ENCODE measurements around the gene CFHR5.
"Not testable (repeated sequence)": the region's sequence is repeated elsewhere in the genome, so short reads cannot be mapped to it uniquely, and the experiment has no call there.

Gene CFHR5

GRCh38 chr1:197021716-197022115 lies 44.4 kb downstream of the CFHR5 start:
- no peak for DNase-seq (ENCODE audit: low spot score)

GRCh38 chr1:197024460-197024859 lies 47.1 kb downstream of the CFHR5 start:
- DNase-seq (ENCODE audit: low spot score) = no peak

- DNase-seq (ENCODE audit: low spot score) = no peak
Observed at GRCh38 chr1:197027359-197027758, 50.0 kb downstream of the CFHR5 start.

DNA sequence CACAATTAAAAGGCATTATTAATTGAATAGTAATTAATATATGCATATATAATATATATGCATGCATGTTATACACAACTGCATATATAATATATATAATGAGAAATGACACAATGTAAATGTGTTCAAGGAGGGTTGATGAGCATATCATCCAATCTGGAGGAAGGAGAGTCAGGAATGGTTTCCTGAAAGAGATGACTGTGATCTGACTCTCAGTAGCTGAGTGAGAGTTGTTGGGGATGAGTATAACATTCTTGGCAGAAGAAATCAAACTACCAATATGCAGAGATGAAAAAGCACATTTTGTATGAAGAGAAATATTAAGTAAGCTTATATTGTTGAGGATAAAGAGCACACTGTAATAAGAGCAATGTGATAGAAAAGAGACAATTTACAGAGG lies 52.4 kb downstream of the CFHR5 start:
- no peak for DNase-seq (ENCODE audit: low spot score)

- DNase-seq (ENCODE audit: low spot score) = not testable (repeated sequence)
Observed at GRCh38 chr1:197034631-197035339, 57.4 kb downstream of the CFHR5 start.

DNA sequence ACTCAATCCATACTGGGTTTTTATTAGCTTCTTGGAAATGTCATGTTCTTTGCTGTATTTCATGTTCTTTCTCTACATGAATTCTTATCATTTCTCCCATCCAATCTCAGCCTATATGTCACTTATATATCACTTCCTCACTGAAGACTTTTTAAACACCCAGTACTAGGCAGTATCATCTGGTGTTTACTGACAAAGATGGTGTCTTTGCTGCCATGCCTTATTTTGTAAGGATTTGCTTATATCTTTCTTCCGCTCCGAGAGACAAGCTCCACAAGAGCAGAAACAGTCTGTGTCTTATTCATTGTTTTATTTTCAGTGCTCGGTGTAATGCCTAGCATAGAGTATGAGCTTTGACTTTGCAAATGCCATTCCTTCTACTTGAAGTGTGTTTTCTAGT lies 59.5 kb downstream of the CFHR5 start:
- DNase-seq (ENCODE audit: low spot score) = no peak

GRCh38 chr1:197041486-197042353 lies 64.4 kb downstream of the CFHR5 start:
- no peak for DNase-seq (ENCODE audit: low spot score)

DNA sequence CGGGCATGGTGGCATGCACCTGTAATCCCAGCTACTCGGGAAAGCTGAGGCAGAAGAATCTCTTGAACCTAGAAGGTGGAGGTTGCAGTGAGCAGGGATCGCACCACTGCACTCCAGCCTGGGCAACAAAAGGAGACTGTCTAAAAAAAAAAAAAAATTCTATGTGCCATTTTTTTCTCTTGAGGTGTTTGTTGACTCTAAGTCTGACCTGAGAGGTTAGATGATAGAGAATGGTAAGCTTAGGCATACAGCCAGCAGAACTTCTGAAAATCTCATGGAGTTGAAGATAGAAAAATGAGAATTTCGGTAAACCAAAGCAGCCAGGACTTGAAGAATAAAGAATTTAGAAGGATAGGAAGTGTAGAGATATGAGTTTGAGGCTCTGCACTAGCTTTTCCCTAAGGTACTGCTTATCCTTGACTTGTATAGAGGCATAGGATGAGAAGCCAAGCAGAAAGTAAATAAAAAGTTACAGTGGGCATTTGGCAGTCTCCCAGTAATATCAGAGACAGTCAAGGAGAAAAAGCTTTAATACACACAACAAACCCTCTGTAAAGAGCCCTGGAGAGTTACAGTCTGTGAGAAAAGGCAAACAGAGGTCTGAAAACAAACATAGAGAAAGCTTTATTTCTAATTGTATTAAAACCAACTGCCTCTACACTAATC lies 65.5 kb downstream of the CFHR5 start:
- no peak for DNase-seq (ENCODE audit: low spot score)

GRCh38 chr1:197049100-197049499 lies 71.7 kb downstream of the CFHR5 start:
- DNase-seq (ENCODE audit: low spot score) = no peak

All from left forelimb (tissue), 1 donor.